Lower leg skin (tissue), 4 donors: ENCODE results near the gene COL17A1. TPM values are rescaled to one million over a fixed set of nuclear protein-coding genes. Genes with fewer than 3 reads are reported as not detected.

Experiments used
- DNase-seq, 2 donors: peaks; one replicate each; pipeline ENCODE4 v3.0.0-alpha.2; 2019; ENCODE audit warnings: low spot score in 2 of 2
- H3K4me3 ChIP-seq: fragments of 200-600 bp; sonication (generic); 2 replicates; pipeline ENCODE4 v1.5.1; 2017; ENCODE audit warnings: mild to moderate bottlenecking, low read depth; ENCODE audit not compliant: poor library complexity, severe bottlenecking
- CTCF ChIP-seq, 3 donors: fragments of 450-650 bp; IDR thresholded peaks; one replicate each; pipeline ENCODE4 v1.5.1; 2016; ENCODE audit warnings: antibody characterized with exemption in 3 of 3, mild to moderate bottlenecking in 3 of 3, moderate library complexity in 2 of 3
- POLR2A ChIP-seq, 2 donors: fragments of 450-650 bp; IDR thresholded peaks; one replicate each; pipeline ENCODE4 v1.6.1; 2016 to 2017; ENCODE audit warnings: antibody characterized with exemption in 2 of 2, mild to moderate bottlenecking in 1 of 2, moderate library complexity in 1 of 2
- WGBS, 2 donors: methylation state at CpG; one replicate each; pipeline ENCODE4 v1.1.5; 2018; 5-methylcytosine and 5-hydroxymethylcytosine counted together
- intact Hi-C: fragments of 100-400 bp; cut with DNase I; formaldehyde crosslinking; loops from one replicate; pipeline ENCODE4 v1.15.0; 2023; ENCODE audit warnings: low total_unique reads
- total RNA-seq, 4 donors: library from RNA; depleted of rRNA; stranded (reverse); fragments of >200 nt; gene quantifications; one replicate each; pipeline ENCODE4 v1.1.0, GENCODE V29; 2016

COL17A1 gene
- total RNA-seq, 4 donors from 2014 or later = 653 to 1,410 (median 857) TPM

GRCh38 chr10:104021246-104021645 lies 64.4 kb downstream of the COL17A1 start:
- 80 to 93% methylated on average over 1 of the region's 1 CpG for WGBS, 2 donors
- intact Hi-C loops = no loop called here
- no peak for TF ChIP-seq CTCF (IDR thresholded peaks at IDR 0.05)
- TF ChIP-seq POLR2A (IDR thresholded peaks at IDR 0.05) = no peak
- no peak for DNase-seq
- no peak overlapping the region for H3K4me3 ChIP-seq

DNA sequence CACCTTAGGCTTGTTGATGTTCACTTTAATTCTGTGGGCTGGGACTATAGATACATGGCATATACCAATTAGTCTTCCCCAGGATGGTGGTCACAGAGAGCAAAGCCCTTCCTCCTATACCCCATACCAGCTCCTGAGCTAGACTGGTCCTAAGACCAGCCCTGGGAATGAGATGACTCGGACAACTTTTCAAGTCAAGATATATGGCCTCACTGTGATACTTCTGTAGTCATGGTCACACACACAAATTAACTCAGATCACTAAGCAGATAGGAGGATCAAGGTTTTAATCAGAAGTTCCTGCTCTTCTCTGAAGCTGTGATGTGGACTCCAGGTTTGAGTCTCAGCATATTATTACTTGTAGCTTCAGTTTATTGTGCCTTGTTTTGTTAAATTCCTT lies 65.7 kb downstream of the COL17A1 start:
- no peak for DNase-seq
- intact Hi-C loops = no loop called here
- H3K4me3 ChIP-seq = no peak overlapping the region
- WGBS, 2 donors = 90 to 93% methylated on average over 1 of the region's 1 CpG
- TF ChIP-seq POLR2A (IDR thresholded peaks at IDR 0.05) = no peak
- no peak for TF ChIP-seq CTCF (IDR thresholded peaks at IDR 0.05)

GRCh38 chr10:104018471-104018870 lies 67.2 kb downstream of the COL17A1 start:
- intact Hi-C loops = no loop called here
- no peak for DNase-seq
- WGBS, 2 donors = 96 to 97% methylated on average over 6 of the region's 6 CpGs
- TF ChIP-seq POLR2A (IDR thresholded peaks at IDR 0.05) (no peak), CTCF (IDR thresholded peaks at IDR 0.05) (no peak)
- no peak overlapping the region for H3K4me3 ChIP-seq

DNA sequence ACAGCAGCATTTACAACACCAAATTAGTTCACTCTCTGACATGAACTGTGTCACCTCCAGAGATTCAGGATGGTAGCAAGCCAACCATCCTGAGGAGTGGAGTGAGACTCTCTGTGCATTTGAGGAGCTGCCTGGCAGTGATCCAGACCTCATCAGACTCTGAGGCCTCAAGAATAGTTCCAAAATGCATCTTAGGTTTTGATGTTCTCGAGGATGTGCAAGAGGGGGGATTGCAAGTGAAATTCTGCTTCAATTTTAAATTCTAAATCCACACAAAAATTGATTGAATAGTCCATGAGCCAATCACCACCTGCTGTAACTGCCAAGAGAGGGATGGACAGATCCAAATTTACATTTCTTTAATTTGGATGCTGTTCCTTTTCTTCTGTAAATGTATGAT lies 69.0 kb downstream of the COL17A1 start:
- 87 to 90% methylated on average over 1 of the region's 1 CpG for WGBS, 2 donors
- DNase-seq = no peak
- TF ChIP-seq POLR2A (IDR thresholded peaks at IDR 0.05) (no peak), CTCF (IDR thresholded peaks at IDR 0.05) (no peak)
- intact Hi-C loops = no loop called here
- no peak overlapping the region for H3K4me3 ChIP-seq

DNA sequence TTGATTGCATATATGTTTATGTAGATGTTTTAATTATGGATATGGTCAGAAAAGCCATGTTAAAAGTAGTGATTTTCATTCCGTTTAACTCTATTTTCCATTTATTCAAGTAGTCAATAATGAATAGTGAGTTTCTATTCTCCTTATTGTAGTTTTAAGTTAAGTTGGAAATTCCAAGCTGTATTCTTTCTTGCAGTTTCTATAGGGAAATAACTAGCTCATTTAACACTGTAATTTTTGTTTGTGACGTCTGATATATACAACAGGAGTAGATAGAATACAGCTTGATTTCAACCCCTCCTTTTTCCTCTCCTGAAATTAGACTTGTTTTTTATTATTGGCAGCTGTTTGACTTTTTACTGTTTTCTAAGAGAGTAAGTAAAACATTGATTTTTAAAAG lies 71.5 kb downstream of the COL17A1 start:
- intact Hi-C loops = no loop called here
- no peak overlapping the region for H3K4me3 ChIP-seq
- WGBS, 2 donors = 88 to 89% methylated on average over 2 of the region's 2 CpGs
- DNase-seq = no peak
- no peak for TF ChIP-seq POLR2A (IDR thresholded peaks at IDR 0.05)
- no peak for TF ChIP-seq CTCF (IDR thresholded peaks at IDR 0.05)

GRCh38 chr10:104013489-104013888 lies 72.2 kb downstream of the COL17A1 start:
- WGBS, 2 donors = 91 to 94% methylated on average over 4 of the region's 4 CpGs
- TF ChIP-seq CTCF (IDR thresholded peaks at IDR 0.05) = no peak
- no peak for TF ChIP-seq POLR2A (IDR thresholded peaks at IDR 0.05)
- intact Hi-C loops = no loop called here
- no peak overlapping the region for H3K4me3 ChIP-seq
- no peak for DNase-seq
